ENCODE measurements around the gene CCDC9.

GRCh38 chr19:47270408-47270807 lies 14.1 kb downstream of the CCDC9 start:
- TF ChIP-seq CTCF (IDR thresholded peaks at IDR 0.05; ENCODE audit: borderline replicate concordance, extremely low read depth, low read length, poor library complexity, severe bottlenecking) (no peak), EZH2 (IDR thresholded peaks at IDR 0.05; ENCODE audit: borderline replicate concordance, low read depth, low read length, severe bottlenecking) (no peak)

Data from DND-41 (cell line).